Vein endothelial cell (primary cell): ENCODE measurements around the gene RAB35. TPM values are rescaled to one million over a fixed set of nuclear protein-coding genes. Genes with fewer than 3 reads are reported as not detected.

Source experiments
- small RNA-seq: library from RNA; depleted of rRNA; stranded (forward); fragments of <200 nt; gene quantifications from one replicate; pipeline ENCODE3, GENCODE V24; 2012
- total RNA-seq: library from RNA; depleted of rRNA; stranded (reverse); fragments of >200 nt; gene quantifications from 2 replicates; pipeline ENCODE4 v1.2.3, GENCODE V29; 2012

Gene RAB35
- total RNA-seq: 46.7 and 46.9 TPM in 2 replicates

DNA sequence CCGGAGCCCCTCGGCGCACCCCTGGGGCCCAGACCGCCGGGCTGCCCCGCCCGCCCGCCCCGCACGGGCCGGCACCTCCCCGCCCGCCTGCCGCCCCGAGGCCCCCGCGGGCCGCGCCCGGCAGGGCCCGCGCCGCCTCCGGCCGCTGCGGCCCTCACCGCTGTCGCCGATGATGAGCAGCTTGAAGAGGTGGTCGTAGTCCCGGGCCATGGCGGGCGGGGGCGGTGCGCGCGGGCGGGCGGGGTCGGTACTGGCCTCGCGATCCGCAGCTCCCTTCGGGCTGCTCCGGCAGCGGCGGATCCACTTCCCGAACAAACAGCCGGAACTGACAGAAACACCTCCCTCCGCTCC, at the start of gene RAB35:
TSS of gene RAB35 (minus strand) at position 313 of the 351 bp plus-strand sequence. CDS start at position 210, 103 bp downstream.

Small RNAs within 50 kb of the gene (small RNA-seq; reads per million reads assigned to genes)
- not detected for gene AC004812.1
- gene MIR4498: 0.48 reads per million, percentile 29 among the genes with 10 or more reads in this experiment

Other genes starting within 250 kb of the RAB35 start
- 11.8 and 23.0 TPM in 2 replicates for gene CIT, start 239.4 kb downstream of the RAB35 start, total RNA-seq
- not detected in 2 replicates for gene BICDL1, start 127.5 kb downstream of the RAB35 start, total RNA-seq
- 104 and 150 TPM in 2 replicates for gene GCN1, start 78.0 kb upstream of the RAB35 start, total RNA-seq
- gene RPLP0, start 84.4 kb upstream of the RAB35 start, total RNA-seq: 3,085 and 3,490 TPM in 2 replicates
- 165 and 184 TPM in 2 replicates for gene PXN, start 149.0 kb upstream of the RAB35 start, total RNA-seq
- under 0.01 TPM in 2 replicates for gene RNU4-2, start 175.2 kb upstream of the RAB35 start, total RNA-seq
- gene RNU4-1, start 176.5 kb upstream of the RAB35 start, total RNA-seq: under 0.01 TPM in 2 replicates
- gene SIRT4, start 185.6 kb upstream of the RAB35 start, total RNA-seq: 0.76 and 0.98 TPM in 2 replicates
- not detected in 2 replicates for gene PLA2G1B, start 211.0 kb upstream of the RAB35 start, total RNA-seq